ENCODE measurements around the gene AIDA.

Gene AIDA

GRCh38 chr1:222629921-222630535 lies 82.3 kb downstream of the AIDA start:
- Histone ChIP-seq H3K9me2 (ENCODE audit: low read depth, low read length) (no peaks in the 10 kb centered on the region), H3F3A (ENCODE audit: insufficient read depth, low read length) (no peaks in the 10 kb centered on the region), H3K27me3 (ENCODE audit: insufficient read depth, low read length) (no peaks in the 10 kb centered on the region), H2AFZ (ENCODE audit: low read length) (no peak overlapping the region), H4K20me1 (ENCODE audit: insufficient read depth, low read length) (no peaks in the 10 kb centered on the region), H3K4me3 (ENCODE audit: low read depth, low read length, poor library complexity, severe bottlenecking) (no peak overlapping the region), H3K79me2 (ENCODE audit: insufficient read depth, low read length) (no peaks in the 10 kb centered on the region), H3K4me2 (ENCODE audit: low read length) (no peak overlapping the region), H3K9me3 (ENCODE audit: low read length) (no peaks in the 10 kb centered on the region), H3K9ac (ENCODE audit: low read length) (no peak overlapping the region), H3K36me3 (ENCODE audit: insufficient read depth, low read length) (peaks cover 25% of the 10 kb centered on the region), H3K27ac (ENCODE audit: low read depth, low read length, poor library complexity, severe bottlenecking) (no peak overlapping the region), H3K4me1 (ENCODE audit: insufficient read depth, low read length, severe bottlenecking) (no peaks in the 10 kb centered on the region)
- TF ChIP-seq CTCF (IDR thresholded peaks at IDR 0.05; ENCODE audit: low read length) (no peak), EZH2 (IDR thresholded peaks at IDR 0.05; ENCODE audit: borderline replicate concordance, low read length) (no peak)

GRCh38 chr1:222627232-222627631 lies 85.1 kb downstream of the AIDA start:
- Histone ChIP-seq H3K4me3 (ENCODE audit: low read depth, low read length, poor library complexity, severe bottlenecking) (no peak overlapping the region), H3K4me2 (ENCODE audit: low read length) (no peak overlapping the region), H3K27me3 (ENCODE audit: insufficient read depth, low read length) (no peaks in the 10 kb centered on the region), H3K36me3 (ENCODE audit: insufficient read depth, low read length) (peaks cover 28% of the 10 kb centered on the region), H2AFZ (ENCODE audit: low read length) (no peak overlapping the region), H4K20me1 (ENCODE audit: insufficient read depth, low read length) (no peaks in the 10 kb centered on the region), H3K79me2 (ENCODE audit: insufficient read depth, low read length) (no peaks in the 10 kb centered on the region), H3K4me1 (ENCODE audit: insufficient read depth, low read length, severe bottlenecking) (no peaks in the 10 kb centered on the region), H3K9me3 (ENCODE audit: low read length) (no peaks in the 10 kb centered on the region), H3K9me2 (ENCODE audit: low read depth, low read length) (no peaks in the 10 kb centered on the region), H3K9ac (ENCODE audit: low read length) (no peak overlapping the region), H3K27ac (ENCODE audit: low read depth, low read length, poor library complexity, severe bottlenecking) (no peak overlapping the region), H3F3A (ENCODE audit: insufficient read depth, low read length) (no peaks in the 10 kb centered on the region)
- TF ChIP-seq CTCF (IDR thresholded peaks at IDR 0.05; ENCODE audit: low read length) (no peak), EZH2 (IDR thresholded peaks at IDR 0.05; ENCODE audit: borderline replicate concordance, low read length) (no peak)

- no peak overlapping the region for H2AFZ ChIP-seq (ENCODE audit: low read length)
- H4K20me1 ChIP-seq (ENCODE audit: insufficient read depth, low read length): no peaks in the 10 kb centered on the region
- H3K9ac ChIP-seq (ENCODE audit: low read length): no peak overlapping the region
- TF ChIP-seq EZH2 (IDR thresholded peaks at IDR 0.05; ENCODE audit: borderline replicate concordance, low read length): no peak
- no peaks in the 10 kb centered on the region for H3K9me3 ChIP-seq (ENCODE audit: low read length)
- H3K36me3 ChIP-seq (ENCODE audit: insufficient read depth, low read length): peaks cover 21% of the 10 kb centered on the region
- H3K27me3 ChIP-seq (ENCODE audit: insufficient read depth, low read length): no peaks in the 10 kb centered on the region
- no peaks in the 10 kb centered on the region for H3K9me2 ChIP-seq (ENCODE audit: low read depth, low read length)
- H3K27ac ChIP-seq (ENCODE audit: low read depth, low read length, poor library complexity, severe bottlenecking): no peak overlapping the region
- no peaks in the 10 kb centered on the region for H3K79me2 ChIP-seq (ENCODE audit: insufficient read depth, low read length)
- peaks cover 4% of the 10 kb centered on the region for H3K4me1 ChIP-seq (ENCODE audit: insufficient read depth, low read length, severe bottlenecking)
- no peaks in the 10 kb centered on the region for H3F3A ChIP-seq (ENCODE audit: insufficient read depth, low read length)
- H3K4me2 ChIP-seq (ENCODE audit: low read length): no peak overlapping the region
- H3K4me3 ChIP-seq (ENCODE audit: low read depth, low read length, poor library complexity, severe bottlenecking): no peak overlapping the region
These were observed 88.1 kb downstream of the AIDA start for GRCh38 chr1:222624214-222624613.

- Histone ChIP-seq H4K20me1 (ENCODE audit: insufficient read depth, low read length) (no peaks in the 10 kb centered on the region), H3K4me1 (ENCODE audit: insufficient read depth, low read length, severe bottlenecking) (peaks cover 12% of the 10 kb centered on the region), H3K27me3 (ENCODE audit: insufficient read depth, low read length) (no peaks in the 10 kb centered on the region; the same call in 1 of the 2 replicates), H3K9ac (ENCODE audit: low read length) (no peak overlapping the region), H3K9me3 (ENCODE audit: low read length) (no peaks in the 10 kb centered on the region), H3F3A (ENCODE audit: insufficient read depth, low read length) (no peaks in the 10 kb centered on the region), H3K9me2 (ENCODE audit: low read depth, low read length) (no peaks in the 10 kb centered on the region), H3K79me2 (ENCODE audit: insufficient read depth, low read length) (no peaks in the 10 kb centered on the region), H3K4me2 (ENCODE audit: low read length) (no peak overlapping the region), H3K4me3 (ENCODE audit: low read depth, low read length, poor library complexity, severe bottlenecking) (no peak overlapping the region), H3K27ac (ENCODE audit: low read depth, low read length, poor library complexity, severe bottlenecking) (no peak overlapping the region), H3K36me3 (ENCODE audit: insufficient read depth, low read length) (peaks cover 21% of the 10 kb centered on the region), H2AFZ (ENCODE audit: low read length) (no peak overlapping the region)
- TF ChIP-seq CTCF (IDR thresholded peaks at IDR 0.05; ENCODE audit: low read length) (no peak), EZH2 (IDR thresholded peaks at IDR 0.05; ENCODE audit: borderline replicate concordance, low read length) (no peak)
These were observed 88.8 kb downstream of the AIDA start for GRCh38 chr1:222623458-222623857.

Measured in OCI-LY1 (cell line).